ENCODE data around the gene IL1R1. TPM values are rescaled to one million over a fixed set of nuclear protein-coding genes. Genes with fewer than 3 reads are reported as not detected.

Gene IL1R1
- total and polyA plus RNA-seq, 2 of the 4 experiments (the other 2 are of a cell fraction), result 6.5 to 13.8 TPM

GRCh38 chr2:102208774-102209173 is 66.2 kb downstream of the IL1R1 start:
- Histone ChIP-seq H3K18ac (ENCODE audit: low read depth, low read length) (no peak overlapping the region), H3K4me1 (ENCODE audit: control insufficient read depth, insufficient read depth, low read length) (no peaks in the 10 kb centered on the region), H2BK15ac (ENCODE audit: low read depth, low read length) (no peak overlapping the region), H2AFZ (replicated peaks; ENCODE audit: low read length, poor library complexity) (no peak overlapping the region), H3K27me3 (ENCODE audit: control insufficient read depth, insufficient read depth, low read length) (no peaks in the 10 kb centered on the region), H3K27ac (ENCODE audit: insufficient read depth, low read length) (no peak overlapping the region), H3K4me2 (ENCODE audit: low read depth, low read length) (no peak overlapping the region), H3K9me1 (ENCODE audit: insufficient read depth, low read length) (no peaks in the 10 kb centered on the region), H3K79me1 (ENCODE audit: low read depth in 1 of 2, low read length in 2 of 2) (no peaks in the 10 kb centered on the region), H2AK5ac (ENCODE audit: low read depth, low read length) (no peak overlapping the region), H4K20me1 (ENCODE audit: insufficient read depth, low read length) (no peaks in the 10 kb centered on the region), H3K4ac (ENCODE audit: low read depth, low read length) (no peak overlapping the region), H3K9me3 (ENCODE audit: control insufficient read depth, insufficient read depth, low read length) (no peaks in the 10 kb centered on the region), H3K23ac (ENCODE audit: low read depth, low read length) (no peak overlapping the region), H2BK120ac (ENCODE audit: low read depth, low read length) (no peak overlapping the region), H3K9ac (ENCODE audit: low read depth, low read length) (no peak overlapping the region), H4K8ac (ENCODE audit: low read depth in 2 of 2, low read length in 2 of 2) (no peak overlapping the region), H2BK5ac (ENCODE audit: low read depth, low read length, poor library complexity, severe bottlenecking) (no peak overlapping the region), H3K56ac (ENCODE audit: extremely low read depth, insufficient read depth, low read length) (no peak overlapping the region), H2AK9ac (replicated peaks; ENCODE audit: low read depth, low read length, poor library complexity) (no peak overlapping the region), H3K14ac (replicated peaks; ENCODE audit: low read depth, low read length) (no peak overlapping the region), H4K5ac (ENCODE audit: low read depth, low read length) (no peak overlapping the region), H4K91ac (ENCODE audit: insufficient read depth, low read depth, low read length) (no peak overlapping the region), H2BK20ac (ENCODE audit: low read depth, low read length) (no peak overlapping the region), H3K4me3 (ENCODE audit: insufficient read depth, low read depth, low read length) (no peak overlapping the region), H3K36me3 (ENCODE audit: control insufficient read depth, insufficient read depth, low read length) (no peaks in the 10 kb centered on the region)
- POLR2A ChIA-PET (ENCODE audit: unreplicated experiment), result no interaction called here
- no peak for ATAC-seq (ENCODE audit: low read depth)
- intact Hi-C loops (cut with micrococcal nuclease) (no loop called here), in situ Hi-C loops (cut with MboI; ENCODE audit: low sequenced_read_pairs) (no loop called here), dilution Hi-C loops (cut with HindIII; ENCODE audit: low sequenced_read_pairs, unreplicated experiment) (no loop called here)
- no peak for TF ChIP-seq MXI1 (IDR thresholded peaks at IDR 0.05; ENCODE audit: borderline replicate concordance, low read depth, low read length)
- TF ChIP-seq RAD21 (IDR thresholded peaks at IDR 0.05; ENCODE audit: low read length), result no peak
- TF ChIP-seq, protein P1, sequence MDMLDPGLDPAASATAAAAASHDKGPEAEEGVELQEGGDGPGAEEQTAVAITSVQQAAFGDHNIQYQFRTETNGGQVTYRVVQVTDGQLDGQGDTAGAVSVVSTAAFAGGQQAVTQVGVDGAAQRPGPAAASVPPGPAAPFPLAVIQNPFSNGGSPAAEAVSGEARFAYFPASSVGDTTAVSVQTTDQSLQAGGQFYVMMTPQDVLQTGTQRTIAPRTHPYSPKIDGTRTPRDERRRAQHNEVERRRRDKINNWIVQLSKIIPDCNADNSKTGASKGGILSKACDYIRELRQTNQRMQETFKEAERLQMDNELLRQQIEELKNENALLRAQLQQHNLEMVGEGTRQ (IDR thresholded peaks at IDR 0.05; ENCODE audit: low read depth, low read length), result no peak
- TF ChIP-seq MAFK (IDR thresholded peaks at IDR 0.05; ENCODE audit: low read depth, low read length), result no peak
- TF ChIP-seq SMC3 (IDR thresholded peaks at IDR 0.05; ENCODE audit: low read depth, low read length), result no peak
- no peak for TF ChIP-seq RCOR1 (IDR thresholded peaks at IDR 0.05; ENCODE audit: insufficient replicate concordance, low read length)
- no peak for TF ChIP-seq CHD1 (IDR thresholded peaks at IDR 0.05; ENCODE audit: low read depth, low read length)
- TF ChIP-seq BHLHE40 (IDR thresholded peaks at IDR 0.05; ENCODE audit: low read depth, low read length), result no peak
- no peak for TF ChIP-seq MAZ (IDR thresholded peaks at IDR 0.05; ENCODE audit: borderline replicate concordance, low read depth, low read length)
- TF ChIP-seq CEBPB (IDR thresholded peaks at IDR 0.05; ENCODE audit: low read depth, low read length), result no peak
- CTCF ChIA-PET, result no interaction called here
- DNase-seq, result no peak
- BruUV-seq (replicated peaks), result no TSS peak

Data from IMR-90 (cell line).